Measurements from ENCODE around the gene IL17RA. TPM values are rescaled to one million over a fixed set of nuclear protein-coding genes. Genes with fewer than 3 reads are reported as not detected.

The IL17RA gene
- polyA plus RNA-seq, 1 donor (not counting 4 experiments of a cell fraction or from before 2014, with no cell fraction given) = 6.0 TPM

DNA sequence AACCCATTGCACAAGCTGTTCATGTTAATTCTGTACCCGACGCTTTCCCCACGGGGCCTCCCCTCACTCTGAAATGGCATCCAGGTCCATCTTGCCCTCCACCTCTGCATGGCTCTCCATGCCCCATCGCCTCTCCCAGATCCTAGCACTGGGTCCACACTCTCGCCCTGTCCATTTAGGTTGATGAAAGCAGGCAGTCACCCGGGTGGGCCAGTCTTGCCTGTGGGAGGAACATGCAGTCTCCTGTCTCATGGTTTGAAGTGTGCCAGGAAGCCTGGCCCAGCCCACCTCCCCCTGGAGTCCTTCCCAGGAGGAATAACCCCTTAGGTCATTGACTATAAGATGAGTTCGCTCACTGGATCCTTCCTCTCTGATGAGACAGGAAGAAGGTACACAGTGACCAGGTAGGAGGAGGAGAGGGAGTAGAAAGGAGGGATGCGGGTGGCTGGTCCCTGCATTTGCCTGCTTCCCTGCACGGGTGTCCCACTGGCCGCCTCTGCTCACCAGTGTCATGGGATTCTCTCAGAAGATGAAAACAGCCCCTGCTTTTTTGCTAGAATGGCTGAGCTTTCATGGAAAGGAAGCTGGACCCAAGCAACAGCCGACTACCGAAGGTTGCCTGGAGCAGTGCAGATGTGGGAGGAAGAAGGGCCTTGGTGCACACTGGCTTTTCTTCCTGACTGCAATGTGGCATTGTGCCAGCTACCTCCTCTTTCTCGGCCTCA, 29.5 kb downstream of the IL17RA start:
- peaks cover 17% of the 10 kb centered on the region for H3K27me3 ChIP-seq (ENCODE audit: control insufficient read depth, extremely low read depth, insufficient read depth, low read length)
- DNase-seq (ENCODE audit: low read depth, low spot score) = no peak
- H2AFZ ChIP-seq (ENCODE audit: control insufficient read depth, low read length) = no peak overlapping the region
- H3K4me2 ChIP-seq (ENCODE audit: control insufficient read depth, extremely low read depth, insufficient read depth, low read depth, low read length) = no peak overlapping the region
- H3K79me2 ChIP-seq (ENCODE audit: control insufficient read depth, insufficient read depth, low read length) = no peaks in the 10 kb centered on the region
- no peak overlapping the region for H3K27ac ChIP-seq (ENCODE audit: control insufficient read depth, insufficient read depth, low read length)
- TF ChIP-seq EZH2 (IDR thresholded peaks at IDR 0.05; ENCODE audit: low read length) = no peak
- TF ChIP-seq, protein P1, sequence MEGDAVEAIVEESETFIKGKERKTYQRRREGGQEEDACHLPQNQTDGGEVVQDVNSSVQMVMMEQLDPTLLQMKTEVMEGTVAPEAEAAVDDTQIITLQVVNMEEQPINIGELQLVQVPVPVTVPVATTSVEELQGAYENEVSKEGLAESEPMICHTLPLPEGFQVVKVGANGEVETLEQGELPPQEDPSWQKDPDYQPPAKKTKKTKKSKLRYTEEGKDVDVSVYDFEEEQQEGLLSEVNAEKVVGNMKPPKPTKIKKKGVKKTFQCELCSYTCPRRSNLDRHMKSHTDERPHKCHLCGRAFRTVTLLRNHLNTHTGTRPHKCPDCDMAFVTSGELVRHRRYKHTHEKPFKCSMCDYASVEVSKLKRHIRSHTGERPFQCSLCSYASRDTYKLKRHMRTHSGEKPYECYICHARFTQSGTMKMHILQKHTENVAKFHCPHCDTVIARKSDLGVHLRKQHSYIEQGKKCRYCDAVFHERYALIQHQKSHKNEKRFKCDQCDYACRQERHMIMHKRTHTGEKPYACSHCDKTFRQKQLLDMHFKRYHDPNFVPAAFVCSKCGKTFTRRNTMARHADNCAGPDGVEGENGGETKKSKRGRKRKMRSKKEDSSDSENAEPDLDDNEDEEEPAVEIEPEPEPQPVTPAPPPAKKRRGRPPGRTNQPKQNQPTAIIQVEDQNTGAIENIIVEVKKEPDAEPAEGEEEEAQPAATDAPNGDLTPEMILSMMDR (optimal IDR thresholded peaks at IDR 0.05 in 1 of 3, IDR thresholded peaks at IDR 0.05 in 1 of 3, conservative IDR thresholded peaks at IDR 0.05 in 1 of 3; ENCODE audit: extremely low read depth in 1 of 3, insufficient read depth in 2 of 3, low read length in 3 of 3) = no peak
- H3K4me3 ChIP-seq (ENCODE audit: control insufficient read depth in 2 of 3, extremely low read depth in 1 of 3, insufficient read depth in 2 of 3, low read depth in 1 of 3, low read length in 3 of 3) = no peak overlapping the region
- no peaks in the 10 kb centered on the region for H3K9me3 ChIP-seq (ENCODE audit: control insufficient read depth, low read depth, low read length)
- peaks cover 2 to 8% of the 10 kb centered on the region in 2 experiments for H3K36me3 ChIP-seq (ENCODE audit: control insufficient read depth in 2 of 2, extremely low read depth in 1 of 2, insufficient read depth in 2 of 2, low read length in 2 of 2)
- H3K9ac ChIP-seq (ENCODE audit: control insufficient read depth, extremely low read depth, insufficient read depth, low read length) = no peak overlapping the region
- dilution Hi-C loops (cut with MboI; ENCODE audit: extremely low pct_ligation_motif_present, low sequenced_read_pairs) = no loop called here
- no peaks in the 10 kb centered on the region for H3K9me1 ChIP-seq (ENCODE audit: control insufficient read depth, extremely low read depth, insufficient read depth, low read length)
- peaks cover 4% of the 10 kb centered on the region for H4K20me1 ChIP-seq (ENCODE audit: control insufficient read depth, extremely low read depth, insufficient read depth, low read length)
- no peaks in the 10 kb centered on the region for H3K4me1 ChIP-seq (ENCODE audit: control insufficient read depth, extremely low read depth, insufficient read depth, low read length)
- no peak for FAIRE-seq

DNA sequence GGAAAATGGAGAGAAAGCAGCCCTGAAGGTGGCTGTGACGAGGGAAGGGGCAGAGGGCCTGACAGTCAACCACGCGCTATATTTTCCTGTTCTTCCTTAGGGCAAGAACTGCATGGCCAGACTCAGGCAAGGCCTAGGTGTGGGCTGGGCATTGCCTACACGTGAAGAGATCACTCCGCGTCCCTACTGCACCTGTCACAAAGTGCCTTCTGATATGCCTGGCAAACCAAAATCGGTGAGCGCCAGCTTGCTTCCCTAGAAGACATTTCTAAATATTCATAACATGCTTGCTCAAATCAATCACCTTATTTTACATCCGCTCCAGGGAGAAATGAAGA, 30.1 kb downstream of the IL17RA start:
- H2AFZ ChIP-seq (ENCODE audit: control insufficient read depth, low read length) = no peak overlapping the region
- H3K4me3 ChIP-seq (ENCODE audit: control insufficient read depth in 2 of 3, extremely low read depth in 1 of 3, insufficient read depth in 2 of 3, low read depth in 1 of 3, low read length in 3 of 3) = no peak overlapping the region
- no peaks in the 10 kb centered on the region for H3K9me3 ChIP-seq (ENCODE audit: control insufficient read depth, low read depth, low read length)
- no peaks in the 10 kb centered on the region for H3K9me1 ChIP-seq (ENCODE audit: control insufficient read depth, extremely low read depth, insufficient read depth, low read length)
- H3K79me2 ChIP-seq (ENCODE audit: control insufficient read depth, insufficient read depth, low read length) = no peaks in the 10 kb centered on the region
- H4K20me1 ChIP-seq (ENCODE audit: control insufficient read depth, extremely low read depth, insufficient read depth, low read length) = peaks cover under 1% of the 10 kb centered on the region
- dilution Hi-C loops (cut with MboI; ENCODE audit: extremely low pct_ligation_motif_present, low sequenced_read_pairs) = no loop called here
- H3K4me2 ChIP-seq (ENCODE audit: control insufficient read depth, extremely low read depth, insufficient read depth, low read depth, low read length) = no peak overlapping the region
- TF ChIP-seq, protein P1 (optimal IDR thresholded peaks at IDR 0.05 in 1 of 3, IDR thresholded peaks at IDR 0.05 in 1 of 3, conservative IDR thresholded peaks at IDR 0.05 in 1 of 3; ENCODE audit: extremely low read depth in 1 of 3, insufficient read depth in 2 of 3, low read length in 3 of 3) = no peak
- no peak for TF ChIP-seq EZH2 (IDR thresholded peaks at IDR 0.05; ENCODE audit: low read length)
- H3K36me3 ChIP-seq (ENCODE audit: control insufficient read depth in 2 of 2, extremely low read depth in 1 of 2, insufficient read depth in 2 of 2, low read length in 2 of 2) = peaks cover 0 to 2% of the 10 kb centered on the region in 2 experiments
- H3K27me3 ChIP-seq (ENCODE audit: control insufficient read depth, extremely low read depth, insufficient read depth, low read length) = peaks cover 22% of the 10 kb centered on the region
- DNase-seq (ENCODE audit: low read depth, low spot score) = no peak
- H3K4me1 ChIP-seq (ENCODE audit: control insufficient read depth, extremely low read depth, insufficient read depth, low read length) = no peaks in the 10 kb centered on the region
- FAIRE-seq = no peak
- no peak overlapping the region for H3K27ac ChIP-seq (ENCODE audit: control insufficient read depth, insufficient read depth, low read length)
- no peak overlapping the region for H3K9ac ChIP-seq (ENCODE audit: control insufficient read depth, extremely low read depth, insufficient read depth, low read length)

Data from keratinocyte (primary cell).